Mononuclear cell (primary cell): ENCODE data around the gene CD3E. TPM values are rescaled to one million over a fixed set of nuclear protein-coding genes. Genes with fewer than 3 reads are reported as not detected.

ENCODE experiments used
- H3K27me3 ChIP-seq: 2 replicates; pipeline ENCODE4 v1.6.0; 2011; ENCODE audit warnings: low read length, control low read depth; ENCODE audit not compliant: insufficient read depth
- H3K4me1 ChIP-seq: 2 replicates; pipeline ENCODE4 v1.5.1; 2011; ENCODE audit warnings: mild to moderate bottlenecking, low read length, control low read depth; ENCODE audit not compliant: insufficient read depth
- H3K4me3 ChIP-seq: 2 replicates; pipeline ENCODE4 v1.5.1; 2011; ENCODE audit warnings: mild to moderate bottlenecking, low read length, moderate library complexity
- H3K9me3 ChIP-seq: 2 replicates; pipeline ENCODE4 v1.5.1; 2011; ENCODE audit warnings: low read depth, mild to moderate bottlenecking, control low read depth, low read length
- total RNA-seq: library from RNA; depleted of rRNA; stranded (reverse); fragments of >200 nt; gene quantifications from one replicate; pipeline ENCODE4 v1.2.3, GENCODE V29; 2012

CD3E gene
- 136 TPM for total RNA-seq

DNA sequence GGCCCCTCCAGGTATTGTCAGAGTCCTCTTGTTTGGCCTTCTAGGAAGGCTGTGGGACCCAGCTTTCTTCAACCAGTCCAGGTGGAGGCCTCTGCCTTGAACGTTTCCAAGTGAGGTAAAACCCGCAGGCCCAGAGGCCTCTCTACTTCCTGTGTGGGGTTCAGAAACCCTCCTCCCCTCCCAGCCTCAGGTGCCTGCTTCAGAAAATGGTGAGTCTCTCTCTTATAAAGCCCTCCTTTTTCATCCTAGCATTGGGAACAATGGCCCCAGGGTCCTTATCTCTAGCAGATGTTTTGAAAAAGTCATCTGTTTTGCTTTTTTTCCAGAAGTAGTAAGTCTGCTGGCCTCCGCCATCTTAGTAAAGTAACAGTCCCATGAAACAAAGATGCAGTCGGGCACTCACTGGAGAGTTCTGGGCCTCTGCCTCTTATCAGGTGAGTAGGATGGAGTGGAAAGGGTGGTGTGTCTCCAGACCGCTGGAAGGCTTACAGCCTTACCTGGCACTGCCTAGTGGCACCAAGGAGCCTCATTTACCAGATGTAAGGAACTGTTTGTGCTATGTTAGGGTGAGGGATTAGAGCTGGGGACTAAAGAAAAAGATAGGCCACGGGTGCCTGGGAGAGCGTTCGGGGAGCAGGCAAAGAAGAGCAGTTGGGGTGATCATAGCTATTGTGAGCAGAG is at the start of gene CD3E:
Gene CD3E (plus strand): TSS at position 163 of the 681 bp plus-strand sequence. CDS start 223 bp downstream, at position 386.
- Histone ChIP-seq H3K4me1 (peaks cover 37% of the 10 kb centered on the region), H3K27me3 (no peaks in the 10 kb centered on the region), H3K9me3 (no peaks in the 10 kb centered on the region), H3K4me3 (peak within 1 kb of the TSS; percentile 46)

DNA sequence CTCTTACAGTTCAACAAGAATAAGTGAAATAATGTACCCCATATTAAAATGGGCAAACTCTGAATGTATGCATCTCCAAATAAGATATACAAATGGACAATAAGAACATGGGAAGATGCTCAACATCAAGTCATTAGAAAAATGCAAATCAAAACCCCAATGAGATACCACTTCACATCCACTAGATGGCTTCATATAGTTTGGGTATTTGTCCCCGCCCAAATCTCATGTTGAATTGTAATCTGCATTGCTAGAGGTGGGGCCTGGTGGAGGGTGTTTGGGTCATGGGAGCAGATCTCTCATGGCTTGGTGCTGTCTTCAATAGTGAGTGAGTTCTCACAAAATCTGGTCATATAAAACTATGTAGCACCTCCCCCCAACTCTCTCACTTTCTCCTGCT is 46.1 kb upstream of the CD3E start:
- H3K4me1 ChIP-seq: peaks cover 14% of the 10 kb centered on the region
- H3K9me3 ChIP-seq: no peaks in the 10 kb centered on the region
- no peaks in the 10 kb centered on the region for H3K27me3 ChIP-seq
- no peak overlapping the region for H3K4me3 ChIP-seq

DNA sequence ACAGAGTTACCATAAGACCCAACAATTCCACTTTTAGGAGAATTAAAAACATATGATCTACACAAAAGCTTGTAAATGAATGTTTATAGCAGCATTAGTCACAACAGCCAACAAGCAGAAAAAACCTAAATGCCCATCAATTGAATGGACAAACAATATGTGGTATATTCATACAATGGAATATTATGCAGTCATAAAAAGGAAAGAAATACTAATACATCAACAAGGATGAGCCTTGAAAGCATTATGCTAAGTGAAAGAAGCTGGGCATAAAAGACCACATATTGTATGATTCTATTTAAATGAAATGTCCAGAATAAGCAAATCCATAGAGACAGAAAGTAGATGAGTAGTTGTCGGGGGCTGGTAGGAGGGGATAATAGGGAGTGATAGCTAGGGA is 45.4 kb upstream of the CD3E start:
- no peaks in the 10 kb centered on the region for H3K9me3 ChIP-seq
- H3K4me1 ChIP-seq: peaks cover 22% of the 10 kb centered on the region
- H3K27me3 ChIP-seq: peaks cover 3% of the 10 kb centered on the region
- H3K4me3 ChIP-seq: no peak overlapping the region

DNA sequence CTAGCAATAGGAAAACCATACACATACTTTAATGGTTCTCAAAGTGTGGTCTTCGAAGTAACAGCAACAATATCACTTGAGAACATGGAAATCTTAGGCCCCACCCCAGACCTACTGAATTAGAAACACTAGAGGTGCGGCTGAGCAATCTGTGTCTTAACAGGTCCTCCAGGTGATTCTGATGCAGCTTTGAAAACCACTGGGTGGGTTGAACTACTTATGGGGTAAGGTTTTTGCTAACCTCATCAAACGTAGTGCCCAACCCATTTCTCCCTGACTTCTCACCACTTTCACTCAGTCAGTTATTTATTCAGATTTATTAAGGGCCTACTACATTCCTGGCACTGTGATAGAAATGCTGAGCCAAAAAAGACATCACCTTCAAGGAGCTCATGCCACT is 44.2 kb upstream of the CD3E start:
- H3K27me3 ChIP-seq: peaks cover 3% of the 10 kb centered on the region
- H3K4me1 ChIP-seq: peaks cover 27% of the 10 kb centered on the region
- no peak overlapping the region for H3K4me3 ChIP-seq
- H3K9me3 ChIP-seq: no peaks in the 10 kb centered on the region

DNA sequence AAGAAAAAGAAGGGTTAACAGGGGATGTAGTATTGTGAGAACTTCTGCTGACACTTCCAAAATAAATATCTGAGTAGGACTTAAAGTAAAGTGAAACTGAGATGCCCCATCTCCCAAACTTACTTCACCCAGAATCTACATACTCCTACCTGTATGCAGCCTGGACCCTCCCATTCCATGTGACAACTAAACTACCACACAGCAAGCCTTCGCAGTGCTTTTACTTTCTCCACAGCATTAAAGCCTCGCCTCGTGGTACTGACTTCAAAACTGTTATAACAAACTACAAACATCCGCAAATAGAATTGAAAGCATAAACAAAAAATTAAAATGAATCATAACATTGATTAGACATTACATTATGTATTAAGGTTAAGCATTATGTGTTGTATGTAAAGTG is 41.4 kb upstream of the CD3E start:
- Histone ChIP-seq H3K4me1 (peaks cover 30% of the 10 kb centered on the region), H3K4me3 (no peak overlapping the region), H3K9me3 (no peaks in the 10 kb centered on the region), H3K27me3 (peaks cover 6% of the 10 kb centered on the region)

DNA sequence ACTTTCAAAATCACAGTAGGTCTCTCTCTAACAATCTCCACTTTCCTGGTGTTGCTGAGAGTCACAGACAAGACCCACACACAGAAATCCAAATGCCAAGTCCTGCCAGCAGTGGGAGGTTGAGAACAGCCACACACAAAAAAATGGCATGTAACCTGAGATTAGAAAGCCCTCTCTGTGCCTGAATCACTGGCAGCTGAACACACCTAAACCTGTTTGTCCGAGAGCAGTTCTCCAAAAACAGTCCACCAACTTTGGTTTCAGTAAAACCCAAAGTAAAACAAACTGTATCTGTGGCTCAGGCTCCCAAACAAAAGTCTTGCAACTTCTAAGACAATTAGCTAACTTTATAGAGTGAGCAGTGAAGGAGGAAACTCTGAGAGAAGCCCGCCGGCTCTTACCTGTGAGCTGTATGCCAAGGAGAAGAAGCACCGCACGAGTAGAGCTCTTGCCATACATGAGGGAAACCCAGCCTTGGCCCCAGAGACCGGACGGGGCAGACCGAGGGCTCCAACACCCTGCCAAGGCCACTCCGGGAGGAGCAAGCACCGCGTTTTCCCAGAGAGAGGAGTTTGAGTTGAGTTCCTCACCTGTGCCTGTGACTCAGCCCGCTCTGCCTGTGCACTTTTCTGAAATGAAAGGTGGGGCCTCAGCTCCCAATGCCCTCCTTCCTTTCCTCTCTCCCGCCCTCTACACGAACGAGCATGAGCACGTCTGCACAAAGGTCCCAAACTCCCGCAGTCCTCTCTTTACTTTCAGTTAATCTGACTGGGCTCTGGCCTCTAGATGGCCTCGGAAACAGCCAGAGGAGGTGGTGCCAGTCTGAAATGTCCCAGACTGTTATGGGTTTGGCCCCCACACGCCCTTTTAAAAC is 40.6 kb upstream of the CD3E start, which contains the start of gene MPZL2:
Gene MPZL2 (minus strand): TSS at position 603 of the 874 bp plus-strand sequence. CDS start 144 bp downstream, at position 459.
- peaks cover 7% of the 10 kb centered on the region for H3K27me3 ChIP-seq
- peaks cover 30% of the 10 kb centered on the region for H3K4me1 ChIP-seq
- H3K9me3 ChIP-seq: no peaks in the 10 kb centered on the region
- peak within 1 kb of the TSS; percentile 35 for H3K4me3 ChIP-seq

DNA sequence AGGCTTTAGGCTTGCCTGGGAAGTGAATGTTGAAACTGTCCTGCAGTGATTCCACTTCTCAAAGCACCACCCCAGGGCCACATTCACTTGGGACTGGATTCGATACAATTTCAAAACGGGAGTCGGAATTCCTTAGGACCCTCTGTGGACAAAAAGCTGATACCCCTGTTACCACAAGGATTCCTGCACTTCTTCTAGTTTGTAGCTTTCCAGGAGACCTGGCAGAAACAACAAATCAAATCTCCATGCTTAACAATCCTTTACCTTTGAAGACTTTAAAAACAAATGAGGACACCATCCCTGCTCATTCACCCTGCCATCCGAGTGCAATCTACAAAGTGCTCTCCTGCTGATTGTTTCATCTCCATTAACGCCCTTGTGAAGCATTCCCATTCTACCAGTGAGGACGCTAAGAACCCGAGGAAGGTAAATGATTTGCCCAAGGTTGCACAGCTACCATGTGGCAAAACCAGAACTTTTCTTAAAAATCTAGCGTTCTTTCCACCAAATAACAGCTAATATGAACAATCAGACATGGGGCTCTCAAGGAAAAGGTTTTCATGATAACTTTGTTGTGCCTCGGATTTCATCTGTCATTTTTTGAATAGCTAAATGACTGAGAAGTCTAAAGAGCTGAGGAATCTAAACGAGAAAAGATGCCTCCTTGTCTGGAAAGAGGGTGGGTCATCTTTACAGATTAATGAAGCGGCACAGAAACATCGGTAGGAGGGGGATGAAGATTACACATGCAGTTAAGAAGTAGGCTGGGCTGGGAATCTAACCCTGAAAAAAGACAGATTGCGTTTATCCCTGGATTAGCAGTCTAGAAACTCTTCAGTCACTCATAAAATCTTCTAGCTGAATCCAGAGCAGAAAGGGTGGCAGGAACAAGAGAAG is 39.7 kb upstream of the CD3E start:
- H3K4me3 ChIP-seq: no peak overlapping the region
- no peaks in the 10 kb centered on the region for H3K9me3 ChIP-seq
- peaks cover 30% of the 10 kb centered on the region for H3K4me1 ChIP-seq
- peaks cover 7% of the 10 kb centered on the region for H3K27me3 ChIP-seq

DNA sequence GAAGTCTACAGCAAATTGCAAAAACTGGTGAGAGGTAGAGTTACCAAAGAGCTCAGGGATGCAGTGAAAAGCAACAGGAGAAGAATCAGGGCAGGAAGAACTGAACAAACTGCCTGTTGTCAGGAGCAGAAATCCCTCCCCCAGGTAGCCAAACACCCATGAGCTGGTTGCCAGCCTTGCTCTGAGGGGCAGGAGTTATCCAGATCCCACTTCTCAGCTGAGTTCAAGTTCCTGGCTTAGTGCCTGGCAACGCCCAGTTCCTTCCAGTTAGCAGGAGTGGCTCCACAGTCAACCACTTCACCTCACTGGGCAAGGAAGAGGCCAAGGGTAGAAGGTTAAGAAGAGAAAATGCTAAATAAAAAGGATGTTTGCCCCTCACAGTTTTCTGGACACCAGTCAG is 38.6 kb upstream of the CD3E start:
- Histone ChIP-seq H3K4me3 (no peak overlapping the region), H3K9me3 (no peaks in the 10 kb centered on the region), H3K4me1 (peaks cover 30% of the 10 kb centered on the region), H3K27me3 (peaks cover 7% of the 10 kb centered on the region)

DNA sequence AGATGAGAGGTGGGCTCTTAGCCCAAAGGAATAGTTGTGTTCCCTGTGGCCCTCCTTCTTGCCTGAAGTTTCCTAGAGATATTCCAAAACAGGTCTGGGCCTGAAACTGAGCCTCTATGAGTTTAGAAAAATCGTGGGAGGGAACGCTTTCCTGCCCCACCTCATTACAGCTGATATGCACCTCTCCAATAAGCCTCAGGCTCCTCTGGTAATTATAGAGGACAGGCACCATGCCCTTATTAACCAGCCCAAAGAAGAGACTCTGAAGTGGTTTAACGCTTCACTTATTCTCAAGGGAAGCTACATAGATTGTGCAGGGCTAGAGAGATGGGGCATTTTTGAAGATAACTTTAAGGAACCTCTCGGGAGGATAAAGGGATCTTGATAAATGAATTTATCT is 37.0 kb upstream of the CD3E start:
- H3K9me3 ChIP-seq: no peaks in the 10 kb centered on the region
- H3K27me3 ChIP-seq: peaks cover 7% of the 10 kb centered on the region
- peaks cover 25% of the 10 kb centered on the region for H3K4me1 ChIP-seq
- no peak overlapping the region for H3K4me3 ChIP-seq

DNA sequence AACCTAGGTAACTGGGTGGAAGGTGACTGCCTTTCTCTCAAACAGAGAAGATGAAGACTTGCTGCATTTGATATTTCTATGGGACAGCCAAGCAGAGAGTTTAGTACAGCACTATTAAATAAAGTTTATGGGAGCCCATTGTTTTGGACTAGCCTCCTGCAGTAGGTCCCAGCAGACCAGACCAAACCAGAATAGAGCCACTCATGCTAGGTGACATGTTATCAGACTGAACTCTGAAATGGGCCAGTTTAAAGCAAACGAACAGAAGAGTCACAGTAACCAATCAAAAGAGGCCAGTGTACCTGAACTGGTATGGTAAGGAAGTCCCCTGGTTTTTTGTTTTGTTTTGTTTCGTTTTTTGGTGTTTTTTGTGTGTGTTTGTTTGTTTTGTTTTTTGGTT is 32.5 kb upstream of the CD3E start:
- Histone ChIP-seq H3K4me3 (no peak overlapping the region), H3K27me3 (peaks cover 3% of the 10 kb centered on the region), H3K4me1 (no peaks in the 10 kb centered on the region), H3K9me3 (no peaks in the 10 kb centered on the region)

DNA sequence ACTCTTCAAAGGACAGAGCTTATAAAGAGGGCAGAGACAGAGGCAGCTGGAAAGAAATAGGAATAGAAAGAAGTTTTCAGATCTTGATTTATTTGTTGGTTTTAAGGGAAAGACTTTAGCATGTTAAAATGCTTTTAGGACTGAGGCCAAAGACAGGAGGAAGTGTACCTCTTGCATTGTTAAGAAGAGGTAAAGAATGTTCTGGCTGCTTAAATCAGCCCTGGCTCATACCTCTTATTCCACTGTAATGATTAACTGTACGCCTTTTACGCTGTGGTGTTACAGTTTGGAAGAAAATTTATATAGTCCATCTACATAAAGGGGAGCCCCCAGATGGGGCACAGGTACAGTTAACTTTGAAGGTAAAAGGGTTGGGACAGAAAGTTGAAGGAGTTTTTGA is 30.3 kb upstream of the CD3E start:
- no peaks in the 10 kb centered on the region for H3K4me1 ChIP-seq
- no peak overlapping the region for H3K4me3 ChIP-seq
- no peaks in the 10 kb centered on the region for H3K27me3 ChIP-seq
- no peaks in the 10 kb centered on the region for H3K9me3 ChIP-seq

DNA sequence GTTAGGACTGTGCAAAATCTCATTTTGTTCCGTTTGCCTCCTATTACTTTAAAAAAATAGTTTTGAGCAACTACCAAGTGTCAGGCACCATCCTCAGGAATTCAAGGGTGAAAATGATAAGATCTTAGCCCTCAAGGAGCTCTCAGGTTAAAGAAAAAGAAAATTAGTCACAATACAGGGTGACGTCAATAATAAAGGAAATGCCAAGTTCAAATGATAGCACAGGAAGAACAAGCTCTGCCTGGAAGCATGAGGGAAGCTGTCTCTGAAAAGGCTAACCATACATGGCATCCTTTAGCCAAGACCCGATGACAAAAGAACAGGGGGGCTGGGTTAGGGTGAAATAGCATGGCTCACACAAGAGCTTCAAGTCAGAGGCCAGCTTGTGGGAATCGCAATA is 29.4 kb upstream of the CD3E start:
- H3K27me3 ChIP-seq: no peaks in the 10 kb centered on the region
- H3K4me3 ChIP-seq: no peak overlapping the region
- no peaks in the 10 kb centered on the region for H3K9me3 ChIP-seq
- no peaks in the 10 kb centered on the region for H3K4me1 ChIP-seq

DNA sequence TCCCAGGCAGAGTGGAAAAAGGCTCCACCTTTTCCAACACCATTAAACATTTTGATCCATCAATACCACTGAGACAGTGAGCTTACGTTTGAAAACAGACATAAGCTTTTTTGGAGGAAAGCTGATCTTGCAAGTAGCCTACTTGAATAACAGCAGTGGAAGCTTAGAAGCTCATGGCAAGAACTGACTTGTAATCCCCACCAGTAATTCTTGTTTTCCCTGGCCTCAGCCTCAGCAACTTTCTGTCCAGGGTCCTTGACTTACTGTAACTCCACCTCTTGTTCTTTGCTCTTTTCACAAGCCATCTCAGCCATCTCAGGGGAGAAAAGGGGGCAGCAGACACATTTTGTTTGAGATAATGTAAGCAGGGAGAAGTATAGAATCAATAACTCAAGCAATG is 28.1 kb upstream of the CD3E start:
- Histone ChIP-seq H3K4me1 (peaks cover 3% of the 10 kb centered on the region), H3K9me3 (no peaks in the 10 kb centered on the region), H3K27me3 (no peaks in the 10 kb centered on the region), H3K4me3 (no peak overlapping the region)

DNA sequence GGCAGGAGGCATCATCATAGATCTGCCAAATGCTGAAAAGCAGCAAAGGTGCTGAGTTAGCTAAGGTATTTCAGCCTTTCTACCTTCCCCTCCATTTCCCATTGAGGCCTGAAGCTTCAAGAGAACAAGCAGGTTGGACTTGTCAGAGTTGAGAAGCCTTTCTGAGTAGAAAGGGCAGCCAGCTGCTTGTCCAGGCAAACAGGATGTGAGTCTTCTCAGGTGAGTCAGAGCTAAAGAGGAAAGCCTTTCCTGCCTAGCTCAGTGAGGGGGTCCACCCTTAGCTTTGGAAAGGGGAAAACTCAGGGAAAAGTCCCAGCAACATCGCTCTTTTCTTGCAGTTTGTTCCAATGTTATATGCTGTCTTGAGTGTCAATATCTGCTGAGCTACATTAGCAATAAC is 27.2 kb upstream of the CD3E start:
- H3K27me3 ChIP-seq: no peaks in the 10 kb centered on the region
- no peak overlapping the region for H3K4me3 ChIP-seq
- H3K9me3 ChIP-seq: no peaks in the 10 kb centered on the region
- peaks cover 4% of the 10 kb centered on the region for H3K4me1 ChIP-seq

DNA sequence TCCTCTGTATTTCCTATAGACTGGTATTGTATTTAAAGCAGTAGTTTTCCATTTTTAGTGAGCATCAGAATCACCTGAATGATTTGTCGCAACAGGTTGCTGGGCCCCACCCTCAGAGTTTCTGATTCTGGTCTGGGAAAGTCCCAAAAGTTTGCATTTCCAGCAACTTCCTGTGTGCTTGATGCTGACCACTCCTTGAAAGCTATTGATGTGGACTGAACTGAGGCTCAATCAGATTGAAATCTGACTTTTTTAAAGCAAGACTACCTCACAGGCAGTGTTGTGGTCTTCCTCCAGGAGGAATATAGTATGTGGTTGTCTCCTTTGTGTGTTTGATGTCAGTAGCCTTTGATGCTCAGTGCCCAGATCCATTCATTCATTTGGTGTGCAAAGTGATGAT is 23.2 kb upstream of the CD3E start:
- no peak overlapping the region for H3K4me3 ChIP-seq
- no peaks in the 10 kb centered on the region for H3K27me3 ChIP-seq
- H3K4me1 ChIP-seq: peaks cover 4% of the 10 kb centered on the region
- no peaks in the 10 kb centered on the region for H3K9me3 ChIP-seq
